ENCODE results near the gene RAB11FIP5.

RAB11FIP5 gene

DNA sequence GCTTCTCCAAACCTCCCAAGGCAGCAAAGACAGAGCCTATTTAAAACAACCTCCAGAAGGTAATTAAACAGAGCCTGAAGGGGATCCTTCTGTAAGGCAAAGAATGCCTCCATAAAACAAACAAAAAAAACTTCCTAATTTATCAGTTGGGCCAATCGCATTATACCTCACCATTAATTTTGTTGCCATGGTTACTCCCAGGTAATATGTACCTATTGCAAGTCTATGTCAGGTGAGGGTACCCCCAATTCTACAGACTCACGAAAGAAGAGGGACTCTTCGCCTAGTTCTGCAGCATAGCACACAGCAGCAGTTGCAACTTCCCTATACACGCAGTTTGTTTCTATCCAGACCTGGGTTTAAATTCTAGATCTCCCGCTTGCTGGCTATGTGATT lies 80.0 kb downstream of the RAB11FIP5 start:
- TF ChIP-seq PAX5 (IDR thresholded peaks at IDR 0.05; ENCODE audit: insufficient read depth, low read length, severe bottlenecking): no peak
- TF ChIP-seq POLR2A (IDR thresholded peaks at IDR 0.05; ENCODE audit: low read depth, low read length): no peak
- no peak for FAIRE-seq
- DNase-seq (ENCODE audit: insufficient read length, low spot score): no peak

DNA sequence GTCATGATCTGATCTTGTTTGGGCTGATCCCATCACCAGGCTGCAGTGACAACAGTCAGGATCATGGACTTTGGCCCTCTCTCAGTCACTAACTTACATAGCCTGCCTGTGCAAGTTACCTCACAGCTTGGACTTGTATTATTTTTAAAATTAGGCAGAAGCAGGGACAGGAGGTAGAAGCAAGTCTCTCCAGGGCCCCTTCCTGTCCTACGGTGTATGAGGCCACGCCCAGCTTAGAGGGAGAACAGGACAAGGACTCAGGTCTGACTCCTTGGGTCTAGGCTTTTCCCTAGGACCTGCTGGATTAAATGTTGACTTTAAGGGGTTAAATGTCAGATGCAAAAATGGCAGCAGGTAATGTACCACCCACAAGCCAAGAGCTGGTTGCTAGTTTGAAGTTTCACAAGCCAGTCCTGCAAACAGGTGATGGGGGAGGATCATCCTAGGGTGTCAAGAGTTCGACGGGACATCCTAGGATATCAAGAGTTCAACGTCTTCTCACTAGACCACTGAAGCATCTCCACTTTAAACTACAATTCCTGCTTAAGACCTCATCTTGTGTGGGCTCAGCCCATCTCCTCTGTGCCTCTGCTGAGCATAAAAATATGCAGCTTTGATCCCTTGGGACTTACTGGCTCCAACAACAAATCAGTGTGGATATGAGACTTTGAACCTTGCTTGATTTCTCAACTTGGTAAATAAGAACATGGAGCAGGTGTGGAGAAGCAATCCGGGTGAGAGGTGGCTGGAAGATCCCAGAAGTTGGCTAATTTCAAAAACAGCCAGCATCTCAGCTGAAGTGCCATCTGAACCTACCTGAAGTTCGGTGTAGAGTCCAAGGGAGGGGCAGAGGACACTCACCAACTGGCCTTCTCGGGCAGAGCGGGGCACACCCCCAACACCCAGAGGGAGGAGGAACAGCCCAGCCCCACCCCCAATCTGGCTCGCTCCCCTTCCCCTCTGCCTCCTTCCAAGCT lies 80.7 kb downstream of the RAB11FIP5 start:
- TF ChIP-seq PAX5 (IDR thresholded peaks at IDR 0.05; ENCODE audit: insufficient read depth, low read length, severe bottlenecking) (no peak), POU2F2 (IDR thresholded peaks at IDR 0.05; ENCODE audit: low read depth, low read length) (no peak), POLR2A (IDR thresholded peaks at IDR 0.05; ENCODE audit: low read depth, low read length) (no peak), POLR2AphosphoS5 (IDR thresholded peaks at IDR 0.05; ENCODE audit: low read depth, low read length) (no peak), SPI1 (IDR thresholded peaks at IDR 0.05; ENCODE audit: low read depth, low read length) (no peak), TAF1 (IDR thresholded peaks at IDR 0.05; ENCODE audit: low read depth, low read length) (no peak)
- FAIRE-seq: no peak
- no peak for DNase-seq (ENCODE audit: insufficient read length, low spot score)

- no peak for TF ChIP-seq PAX5 (IDR thresholded peaks at IDR 0.05; ENCODE audit: insufficient read depth, low read length, severe bottlenecking)
- no peak for TF ChIP-seq SPI1 (IDR thresholded peaks at IDR 0.05; ENCODE audit: low read depth, low read length)
- no peak for TF ChIP-seq POU2F2 (IDR thresholded peaks at IDR 0.05; ENCODE audit: low read depth, low read length)
- TF ChIP-seq POLR2AphosphoS5 (IDR thresholded peaks at IDR 0.05; ENCODE audit: low read depth, low read length): no peak
- no peak for TF ChIP-seq TAF1 (IDR thresholded peaks at IDR 0.05; ENCODE audit: low read depth, low read length)
- no peak for TF ChIP-seq POLR2A (IDR thresholded peaks at IDR 0.05; ENCODE audit: low read depth, low read length)
- FAIRE-seq (no peak), DNase-seq (ENCODE audit: insufficient read length, low spot score) (no peak)
Observed at GRCh38 chr2:73031095-73031678, 81.6 kb downstream of the RAB11FIP5 start.

DNA sequence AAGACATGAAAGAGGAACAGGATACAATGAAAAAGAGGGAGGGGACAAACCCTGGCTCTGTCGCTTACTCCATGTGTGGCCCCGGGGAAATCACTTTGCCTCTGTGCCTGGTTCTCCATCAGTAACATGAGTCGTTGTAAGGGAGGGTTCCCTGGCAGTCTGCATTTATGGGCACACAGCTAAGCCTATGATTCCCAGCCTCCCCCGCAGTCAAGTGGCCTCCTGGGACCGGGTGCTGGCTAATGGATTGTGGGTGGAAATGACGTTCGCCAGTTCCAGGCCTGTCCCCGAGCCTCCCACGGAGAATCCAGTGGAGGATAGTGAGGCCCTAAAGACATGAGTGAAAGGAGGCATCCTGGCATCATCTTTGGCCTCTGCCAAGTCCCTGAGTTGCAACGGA lies 83.9 kb downstream of the RAB11FIP5 start:
- TF ChIP-seq POLR2AphosphoS5 (IDR thresholded peaks at IDR 0.05; ENCODE audit: low read depth, low read length) (no peak), POLR2A (IDR thresholded peaks at IDR 0.05; ENCODE audit: low read depth, low read length) (no peak), TAF1 (IDR thresholded peaks at IDR 0.05; ENCODE audit: low read depth, low read length) (no peak), SPI1 (IDR thresholded peaks at IDR 0.05; ENCODE audit: low read depth, low read length) (no peak), POU2F2 (IDR thresholded peaks at IDR 0.05; ENCODE audit: low read depth, low read length) (no peak), PAX5 (IDR thresholded peaks at IDR 0.05; ENCODE audit: insufficient read depth, low read length, severe bottlenecking) (no peak)
- no peak for DNase-seq (ENCODE audit: insufficient read length, low spot score)
- FAIRE-seq: no peak

DNA sequence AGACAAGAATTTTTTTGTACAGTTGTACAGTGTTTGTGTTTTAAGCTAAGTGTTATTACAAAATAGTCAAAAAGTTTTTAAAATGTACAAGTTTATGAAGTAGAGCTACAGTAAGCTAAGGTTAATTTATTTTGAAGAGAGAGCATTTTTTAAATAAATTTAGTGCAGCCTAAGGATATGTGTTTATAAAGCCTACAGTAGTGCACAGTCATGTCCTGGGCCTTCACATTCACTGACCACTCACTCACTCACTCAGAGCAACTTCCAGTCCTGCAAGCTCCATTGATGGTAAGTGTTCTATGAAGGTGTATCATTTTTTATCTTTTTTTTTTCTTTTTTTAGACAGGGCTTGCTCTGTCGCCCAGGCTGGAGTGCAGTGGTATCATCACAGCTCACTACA lies 85.4 kb downstream of the RAB11FIP5 start:
- FAIRE-seq (no peak), DNase-seq (ENCODE audit: insufficient read length, low spot score) (no peak)
- no peak for TF ChIP-seq SPI1 (IDR thresholded peaks at IDR 0.05; ENCODE audit: low read depth, low read length)
- no peak for TF ChIP-seq POLR2A (IDR thresholded peaks at IDR 0.05; ENCODE audit: low read depth, low read length)
- TF ChIP-seq POU2F2 (IDR thresholded peaks at IDR 0.05; ENCODE audit: low read depth, low read length): no peak
- TF ChIP-seq TAF1 (IDR thresholded peaks at IDR 0.05; ENCODE audit: low read depth, low read length): no peak
- TF ChIP-seq PAX5 (IDR thresholded peaks at IDR 0.05; ENCODE audit: insufficient read depth, low read length, severe bottlenecking): no peak
- no peak for TF ChIP-seq POLR2AphosphoS5 (IDR thresholded peaks at IDR 0.05; ENCODE audit: low read depth, low read length)

- TF ChIP-seq PAX5 (IDR thresholded peaks at IDR 0.05; ENCODE audit: insufficient read depth, low read length, severe bottlenecking) (no peak), POLR2AphosphoS5 (IDR thresholded peaks at IDR 0.05; ENCODE audit: low read depth, low read length) (no peak), POU2F2 (IDR thresholded peaks at IDR 0.05; ENCODE audit: low read depth, low read length) (no peak), TAF1 (IDR thresholded peaks at IDR 0.05; ENCODE audit: low read depth, low read length) (no peak), POLR2A (IDR thresholded peaks at IDR 0.05; ENCODE audit: low read depth, low read length) (no peak), SPI1 (IDR thresholded peaks at IDR 0.05; ENCODE audit: low read depth, low read length) (no peak)
- DNase-seq (ENCODE audit: insufficient read length, low spot score): no peak
- no peak for FAIRE-seq
Observed at GRCh38 chr2:73023497-73023896, 89.3 kb downstream of the RAB11FIP5 start.

All from GM12891 (cell line).